Measurements from ENCODE around the gene MRPS33.
"Not testable (repeated sequence)": the region's sequence is repeated elsewhere in the genome, so short reads cannot be mapped to it uniquely, and the experiment has no call there.

The MRPS33 gene

DNA sequence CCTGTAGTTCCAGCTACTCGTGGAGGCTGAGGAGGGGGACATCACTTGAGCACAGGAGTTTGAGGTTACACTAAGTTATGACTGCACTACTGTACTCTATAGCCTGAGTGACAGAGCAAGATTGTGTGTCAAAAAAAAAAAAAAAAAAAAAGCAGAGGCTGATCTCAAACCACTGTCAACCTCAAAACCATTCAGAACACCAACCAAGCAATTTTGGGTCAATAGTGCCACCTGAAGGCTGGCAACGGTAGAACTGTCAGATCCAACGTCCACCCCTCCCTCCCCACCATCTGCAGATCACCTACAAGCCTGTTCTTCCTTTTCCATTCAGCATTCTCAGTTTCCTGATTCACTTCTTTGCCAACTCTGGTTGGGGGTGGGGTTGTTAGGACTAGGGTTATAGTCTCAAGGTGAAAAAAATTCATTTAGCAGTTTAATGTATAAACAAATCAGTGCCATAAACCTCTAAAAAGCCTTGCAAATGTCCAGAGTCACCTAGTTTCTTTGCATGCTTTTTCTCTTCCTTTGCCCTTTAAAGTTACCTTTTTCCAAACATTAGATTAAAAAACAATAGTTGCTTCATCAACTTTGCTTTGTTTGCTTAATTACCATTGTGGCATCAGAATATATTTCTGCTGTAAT lies 2.6 kb downstream of the MRPS33 start:
- peak; percentile 55 for DNase-seq

DNA sequence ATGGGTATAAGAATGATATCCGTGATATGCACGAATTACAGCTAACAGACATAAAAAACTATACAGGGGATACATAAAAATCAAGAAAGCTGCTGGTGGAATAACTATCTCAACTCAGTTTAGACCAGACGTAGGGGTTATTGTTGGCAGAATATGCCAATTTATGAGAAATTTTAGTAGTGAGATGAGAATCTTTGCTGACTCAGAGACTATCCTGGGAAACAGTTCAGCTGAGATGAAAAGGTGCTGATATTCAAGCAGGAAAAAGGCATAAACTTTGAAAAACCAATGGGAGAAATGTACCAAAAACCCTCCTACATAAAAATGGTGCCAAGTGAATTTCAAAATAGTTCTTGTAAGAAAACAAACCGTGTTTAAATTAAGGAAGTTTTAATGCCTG lies 3.3 kb downstream of the MRPS33 start:
- DNase-seq: no peak

DNA sequence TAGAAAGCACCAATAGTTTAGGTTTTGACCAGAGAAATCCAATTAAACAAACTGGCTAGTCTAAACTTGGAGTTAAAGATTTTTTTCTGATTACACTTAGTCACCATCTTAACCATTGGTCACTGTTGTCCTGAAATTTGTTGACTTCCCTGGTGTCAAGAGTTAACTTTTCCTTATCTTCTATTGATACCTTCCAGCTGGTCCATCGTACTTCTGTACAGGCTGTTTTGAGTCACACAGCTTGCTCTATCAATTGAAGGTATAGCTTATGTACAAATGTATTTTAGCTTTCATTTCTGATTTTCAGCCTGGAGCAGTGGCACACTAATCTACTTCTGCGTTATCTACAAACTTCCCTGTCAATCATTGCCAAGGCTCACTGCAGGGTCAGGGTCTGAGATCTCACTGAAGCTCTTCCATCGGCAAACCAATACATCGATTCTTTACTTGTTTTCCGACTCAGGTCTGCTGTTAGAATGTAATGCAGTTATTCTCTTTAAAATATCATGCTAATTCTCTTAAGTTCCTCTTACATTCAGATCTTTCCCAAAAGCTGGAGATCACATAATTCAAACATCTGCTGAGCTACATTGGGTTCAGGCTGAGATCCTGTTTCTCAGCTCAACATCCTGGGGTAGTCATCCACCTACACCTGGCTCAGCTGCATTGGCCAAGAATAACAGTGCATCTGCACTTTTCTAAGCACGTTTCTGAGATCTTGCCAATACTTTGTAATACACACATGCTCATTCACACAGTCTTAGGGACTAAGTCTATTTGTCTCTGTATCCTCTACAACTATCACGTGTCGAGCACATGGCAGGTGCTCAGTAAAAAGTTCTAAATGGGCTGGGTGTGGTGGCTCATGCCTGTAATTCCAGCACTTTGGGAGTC lies 11.3 kb downstream of the MRPS33 start:
- no peak for DNase-seq

DNA sequence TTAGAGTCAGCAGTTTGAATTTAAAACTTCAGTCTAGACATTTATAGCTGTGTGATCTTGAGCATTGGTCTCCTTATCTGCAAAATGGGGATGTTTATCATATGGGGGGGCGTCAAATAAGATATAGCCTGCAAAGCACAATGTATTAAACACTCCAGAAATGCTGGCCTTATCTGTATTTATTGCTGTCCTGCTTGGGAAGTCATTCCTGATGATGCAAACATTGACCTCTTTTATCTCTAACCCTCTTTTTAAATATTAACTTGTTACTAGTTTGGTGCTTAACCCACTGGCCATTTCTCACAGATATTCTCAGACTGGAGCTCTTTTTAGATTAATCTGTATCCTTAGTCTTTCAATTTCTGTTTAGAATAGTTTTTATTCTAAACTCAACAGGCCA lies 13.2 kb downstream of the MRPS33 start:
- no peak for DNase-seq

DNA sequence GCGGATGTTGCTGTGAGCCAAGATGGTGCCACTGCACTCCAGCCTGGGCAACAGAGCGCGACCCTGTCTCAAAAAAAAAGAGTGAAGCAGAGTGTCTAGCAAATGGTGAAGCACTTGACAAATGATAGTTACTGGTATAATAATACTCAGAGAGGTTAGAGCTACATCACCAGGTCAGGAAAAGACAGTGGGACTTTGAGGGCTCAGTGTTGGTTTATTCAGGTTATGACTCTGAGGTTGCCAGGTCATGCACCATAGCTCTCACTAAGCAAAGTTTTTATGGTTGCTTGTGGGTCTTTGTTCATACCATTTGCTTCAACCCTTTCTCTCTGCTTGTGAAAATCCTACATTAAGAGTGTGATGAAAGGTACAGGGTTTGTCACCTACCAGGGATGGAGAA lies 13.6 kb downstream of the MRPS33 start:
- DNase-seq: no peak

DNA sequence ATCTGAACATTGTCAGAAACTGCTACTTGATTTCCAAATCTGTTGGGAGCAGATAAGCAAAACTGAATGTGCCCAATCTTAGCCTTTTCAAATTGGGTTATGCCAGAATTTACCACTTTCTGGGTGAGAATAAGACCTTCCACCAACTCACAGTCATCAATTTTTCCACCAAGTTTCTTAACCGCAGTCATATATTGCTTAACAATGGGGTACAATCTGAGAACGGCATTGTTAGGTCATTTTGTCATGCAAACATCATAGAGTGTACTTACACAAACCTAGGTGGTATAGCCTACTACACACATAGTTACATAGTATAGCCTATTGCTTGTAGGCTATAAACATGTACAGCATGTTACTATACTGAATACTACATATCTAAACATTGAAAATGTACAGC lies 16.0 kb downstream of the MRPS33 start:
- DNase-seq: no peak

DNA sequence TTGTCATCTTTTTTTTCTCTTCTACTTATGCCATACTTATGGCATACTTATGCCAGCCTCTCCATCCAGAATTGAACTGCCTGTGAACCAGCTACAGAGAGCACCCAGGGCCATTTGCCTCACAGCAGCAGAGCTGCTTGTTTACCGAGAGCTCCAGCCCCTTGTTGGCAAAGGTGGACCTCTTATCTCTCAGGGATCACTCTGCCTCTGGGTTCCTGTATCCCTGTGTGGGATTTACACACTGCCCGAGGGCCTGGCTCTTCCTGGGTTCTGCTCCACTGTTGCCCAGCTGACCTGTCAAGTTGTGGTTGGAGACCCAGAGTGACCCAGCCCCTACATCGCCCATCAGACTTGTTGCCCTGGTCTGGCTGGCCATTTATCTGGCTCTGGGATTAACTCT lies 22.3 kb downstream of the MRPS33 start:
- no peak for DNase-seq

DNA sequence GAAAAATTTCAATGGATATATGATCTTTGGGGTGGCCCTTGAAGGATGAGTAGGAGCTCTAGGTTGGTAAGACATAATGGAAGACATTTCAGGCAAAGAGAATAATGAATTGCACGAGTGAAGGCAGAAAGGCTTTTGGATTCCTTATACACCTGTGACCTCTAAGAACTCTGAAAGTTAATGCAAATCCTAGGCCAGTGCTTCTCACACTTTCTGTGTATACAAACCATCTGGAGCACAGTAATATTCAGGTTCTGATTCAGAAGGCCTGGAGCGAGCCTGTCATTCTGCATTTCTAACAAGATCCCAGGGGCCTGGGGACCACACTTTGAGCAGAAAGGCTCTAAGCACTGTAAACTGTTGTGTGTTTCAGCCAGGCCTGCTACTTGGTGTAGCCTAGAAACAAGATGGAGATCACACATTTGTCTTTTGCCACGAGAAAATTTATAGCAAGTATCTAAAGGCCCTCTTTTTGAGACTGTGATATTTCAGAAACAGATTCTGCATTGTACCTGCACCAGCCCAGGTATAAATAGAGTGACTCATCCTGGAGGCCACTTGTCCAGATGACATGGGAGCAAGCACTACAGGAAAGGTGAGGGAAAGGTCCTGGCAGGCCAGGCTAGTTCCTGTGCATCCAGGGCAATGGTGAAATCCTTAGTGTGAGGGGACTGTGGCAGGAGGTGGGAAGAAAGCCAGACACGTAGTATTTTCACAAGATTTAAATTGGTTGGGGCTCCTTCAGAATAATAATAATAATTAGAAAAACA lies 24.4 kb downstream of the MRPS33 start:
- DNase-seq: no peak

DNA sequence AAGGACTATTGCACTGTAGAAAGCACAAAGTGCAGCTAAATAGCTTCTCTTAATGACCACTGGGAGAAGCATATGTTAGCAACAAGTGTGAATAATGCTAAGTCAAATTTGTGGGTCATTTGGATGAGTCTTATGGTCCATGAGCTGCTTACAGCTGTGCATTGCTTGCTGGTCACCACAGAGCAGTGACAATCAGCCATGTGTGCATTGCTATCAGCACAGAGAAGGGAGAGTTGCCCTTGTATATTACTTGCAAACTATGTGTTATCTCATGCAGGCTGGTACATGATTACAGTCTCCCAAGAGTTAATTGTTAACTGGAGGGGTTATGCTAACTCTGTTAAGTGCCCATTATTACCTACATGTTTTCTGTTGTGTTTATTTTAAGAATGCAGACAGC lies 25.7 kb downstream of the MRPS33 start:
- no peak for DNase-seq

DNA sequence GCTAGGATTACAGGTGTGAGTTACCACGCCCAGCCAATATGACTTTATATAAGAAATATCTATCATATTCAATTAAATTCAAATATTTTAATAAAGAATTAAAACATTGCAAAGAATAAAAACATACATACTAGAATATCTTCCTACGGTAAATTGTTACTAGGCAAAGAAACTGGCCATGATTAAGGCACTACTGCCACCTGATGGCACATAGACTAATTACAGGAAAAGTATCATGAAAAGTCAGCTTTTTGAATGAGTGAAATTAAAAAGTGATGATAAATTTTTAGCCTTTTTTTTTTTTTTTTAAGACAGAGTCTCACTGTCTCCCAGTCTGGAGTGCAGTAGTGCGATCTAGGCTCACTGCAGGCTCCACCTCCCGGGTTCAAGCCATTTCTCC lies 30.9 kb downstream of the MRPS33 start:
- no peak for DNase-seq

DNA sequence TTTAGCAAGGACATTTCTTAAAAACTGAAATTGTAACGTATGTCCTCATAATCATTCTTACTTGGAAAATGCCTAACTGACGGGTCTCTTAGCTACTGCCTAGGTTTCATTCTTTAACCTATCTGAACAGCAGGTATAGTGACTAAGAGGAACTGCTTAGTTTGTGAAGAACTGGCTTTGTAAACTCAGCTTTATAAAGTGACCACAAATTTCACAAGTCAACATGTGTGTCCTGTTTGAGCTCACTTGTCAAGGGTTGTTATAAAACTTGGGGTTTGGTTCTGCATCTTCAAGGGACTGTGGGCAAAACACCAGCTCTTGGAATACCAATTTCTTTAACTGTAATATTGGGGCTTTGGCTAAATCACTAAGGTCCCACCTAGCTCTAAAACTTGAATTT lies 32.2 kb downstream of the MRPS33 start:
- no peak for DNase-seq

DNA sequence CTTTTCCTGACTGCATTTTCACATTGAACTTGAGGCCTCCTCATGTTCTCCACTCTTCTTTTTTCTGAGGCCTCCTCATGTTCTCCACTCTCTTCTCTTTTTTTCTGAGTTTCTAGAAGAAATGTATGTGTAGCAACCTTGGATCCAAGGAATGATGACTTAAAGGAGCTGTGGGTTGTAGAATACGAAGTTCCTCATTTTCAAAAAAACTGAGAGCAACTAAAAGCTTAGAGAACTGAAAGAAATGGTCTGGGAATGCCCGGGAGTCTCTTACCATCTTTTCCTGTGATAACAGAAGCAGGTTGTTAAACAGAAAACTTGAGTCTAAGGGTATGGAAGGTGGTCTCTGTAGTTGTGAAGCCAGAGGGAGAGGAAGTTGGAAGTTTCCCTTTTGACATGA lies 32.8 kb downstream of the MRPS33 start:
- DNase-seq: no peak

DNA sequence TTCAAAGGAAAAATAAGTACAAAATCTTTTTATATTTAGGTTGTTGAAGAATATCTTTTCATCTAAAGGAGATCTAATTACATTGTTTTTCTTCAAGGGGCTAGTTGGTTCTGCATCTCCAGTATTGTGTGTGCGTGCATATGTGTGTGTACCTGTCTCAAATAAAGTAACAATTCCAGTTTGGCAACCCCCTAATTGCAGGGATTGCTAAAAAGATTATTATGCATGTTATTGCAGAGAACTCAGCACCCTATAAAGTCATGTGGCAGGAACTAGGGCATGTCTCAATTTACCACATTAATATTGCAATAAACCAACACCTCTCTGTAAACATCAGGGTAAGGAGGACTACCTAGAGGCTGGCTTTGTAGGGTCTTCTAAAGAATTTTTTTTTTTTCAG lies 37.0 kb downstream of the MRPS33 start:
- DNase-seq: no peak

DNA sequence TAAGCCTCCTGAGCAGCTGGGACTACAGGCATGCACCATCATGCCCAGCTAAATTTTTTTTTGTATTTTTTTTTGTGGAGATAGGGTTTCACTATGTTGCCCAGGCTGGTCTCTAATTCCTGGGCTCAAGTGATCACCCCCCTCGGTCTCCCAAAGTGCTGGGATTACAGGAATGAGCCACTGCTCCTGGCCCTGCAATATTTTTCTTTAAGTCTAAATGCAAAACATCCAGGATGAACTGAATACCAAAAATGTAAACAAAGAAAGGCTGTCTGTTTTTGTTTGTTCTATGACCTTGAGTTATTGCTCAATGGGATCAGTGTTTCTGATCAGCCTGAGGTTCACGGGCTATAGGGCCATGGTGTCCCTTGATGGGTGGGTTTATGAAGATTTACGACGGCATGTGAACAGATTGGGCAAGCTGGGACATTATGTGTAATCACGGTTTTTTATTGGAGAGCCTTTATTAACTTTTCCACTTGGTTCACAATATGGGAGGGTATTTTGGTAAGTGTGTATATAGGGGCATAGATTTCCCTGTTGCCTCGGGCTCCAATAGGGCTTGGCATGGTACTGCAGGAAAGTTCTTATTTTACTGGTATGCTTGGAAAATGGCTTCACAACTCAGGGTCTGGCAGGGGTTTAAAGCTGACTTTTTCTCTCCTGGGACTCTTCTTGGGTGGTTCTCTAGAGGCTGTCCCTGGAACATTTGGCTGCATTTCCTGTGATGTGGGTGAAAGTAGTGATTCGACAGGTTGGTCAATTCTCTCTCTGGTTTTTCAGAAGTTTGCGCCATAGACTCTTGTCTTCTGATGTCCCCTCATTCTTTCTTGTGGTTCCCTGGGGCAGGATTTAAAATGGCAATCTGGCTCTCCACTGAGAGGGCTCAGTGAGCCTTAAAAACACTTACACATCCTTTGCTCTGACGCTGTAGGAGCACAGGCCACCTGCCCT lies 41.6 kb downstream of the MRPS33 start:
- DNase-seq: no peak

DNA sequence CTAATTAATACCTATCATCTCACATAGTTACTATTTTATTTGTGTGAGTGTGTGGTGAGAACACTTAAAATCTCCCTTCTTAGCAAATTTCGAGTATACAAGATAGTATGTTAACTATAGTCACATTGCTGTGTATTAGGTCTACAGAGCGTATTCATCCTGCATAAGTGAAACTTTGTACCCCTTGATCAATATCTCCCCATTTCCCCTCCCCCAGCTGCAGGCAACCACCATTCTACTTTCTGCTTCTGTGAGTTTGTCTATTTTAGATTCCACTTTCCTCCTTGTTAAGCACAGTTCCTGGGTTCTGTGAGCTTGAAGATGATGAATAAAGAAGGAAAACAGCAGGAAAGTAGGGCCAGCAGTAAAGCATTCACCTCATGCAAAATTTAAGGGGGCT lies 42.4 kb downstream of the MRPS33 start:
- DNase-seq: no peak

DNA sequence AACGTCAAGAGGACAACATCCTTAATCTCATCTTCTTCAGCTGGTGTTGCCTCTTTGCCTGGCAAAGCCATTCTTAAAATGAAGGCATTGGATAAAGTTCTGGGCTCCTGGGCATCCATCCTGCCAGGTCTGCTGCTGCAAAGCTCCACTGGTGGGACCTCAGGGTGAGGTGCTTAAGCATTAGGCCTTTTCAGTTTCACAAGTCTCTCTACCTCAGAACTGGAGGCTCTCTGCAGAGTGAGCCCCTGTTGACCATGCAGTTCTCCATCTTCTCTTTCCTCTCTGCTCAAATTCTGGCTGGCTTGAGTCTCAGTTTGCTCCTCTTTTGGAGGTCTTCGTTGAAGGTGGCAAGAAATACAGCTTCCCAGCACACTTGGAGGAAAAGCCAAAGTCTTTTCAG lies 47.3 kb downstream of the MRPS33 start:
- DNase-seq: no peak

DNA sequence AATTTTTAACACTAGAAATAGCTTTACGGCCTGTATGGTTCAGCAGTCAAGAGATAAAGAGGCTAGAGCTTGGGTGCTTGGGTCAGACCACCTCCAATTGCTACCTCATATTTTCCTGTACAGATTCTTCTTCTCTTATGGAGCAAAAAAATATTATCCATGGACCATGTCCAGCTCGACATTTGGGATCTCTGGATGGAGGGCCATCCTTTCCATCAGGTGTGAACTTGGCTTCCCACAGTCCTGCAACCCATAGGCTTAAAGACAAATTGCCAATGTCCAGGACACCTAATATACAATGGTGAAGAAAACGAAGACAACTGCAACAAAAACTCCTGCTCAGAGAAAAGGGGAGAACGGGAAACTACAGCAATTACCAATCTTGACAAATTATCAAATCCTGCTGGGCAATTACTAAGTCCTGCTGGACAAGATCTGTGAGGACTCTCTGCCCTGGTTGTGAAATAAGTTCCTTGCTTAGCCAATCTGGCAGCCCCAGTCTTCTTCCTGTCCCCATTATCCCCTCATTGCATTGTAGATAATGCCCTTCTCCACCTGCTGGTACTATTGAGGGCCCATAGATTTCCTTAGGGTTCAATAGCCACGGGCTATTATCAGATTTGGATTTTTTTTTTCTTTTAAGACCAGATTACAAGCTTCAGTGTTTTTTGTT lies 48.1 kb downstream of the MRPS33 start:
- DNase-seq: no peak

DNA sequence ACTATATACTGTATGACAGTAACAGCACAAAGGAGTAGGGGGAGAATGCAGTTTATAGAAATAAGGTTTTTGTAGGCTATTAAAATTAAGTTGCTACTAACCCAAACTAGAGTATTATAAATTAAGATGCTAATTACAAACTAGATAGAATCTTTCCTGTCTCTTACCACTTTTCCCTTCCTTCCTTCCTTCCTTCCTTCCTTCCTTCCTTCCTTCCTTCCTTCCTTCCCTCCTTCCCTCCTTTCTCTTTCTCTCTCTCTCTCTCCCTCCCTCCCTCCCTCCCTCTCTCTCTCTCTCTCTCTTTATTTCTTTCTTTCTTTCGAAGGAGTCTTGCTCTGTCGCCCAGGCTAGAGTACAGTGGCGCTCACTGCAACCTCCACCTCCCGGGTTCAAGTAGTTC lies 53.6 kb downstream of the MRPS33 start:
- DNase-seq: no peak

DNA sequence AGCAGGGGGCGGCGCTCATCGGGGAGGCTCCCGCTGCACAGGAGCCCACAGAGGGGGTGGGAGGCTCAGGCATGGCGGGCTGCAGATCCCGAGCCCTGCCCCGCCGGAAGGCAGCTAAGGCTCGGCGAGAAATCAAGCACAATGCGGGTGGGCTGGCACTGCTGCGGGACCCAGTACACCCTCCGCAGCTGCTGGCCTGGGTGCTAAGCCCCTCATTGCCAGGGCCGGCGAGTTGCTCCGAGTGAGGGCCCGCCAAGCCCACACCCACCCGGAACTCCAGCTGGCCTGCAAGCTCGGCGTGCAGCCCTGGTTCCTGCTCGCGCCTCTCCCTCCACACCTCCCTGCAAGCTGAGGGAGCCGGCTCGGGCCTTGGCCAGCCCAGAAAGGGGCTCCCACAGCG lies 57.8 kb downstream of the MRPS33 start:
- not testable (repeated sequence) for DNase-seq
